ENCODE results near the gene SPDYE2B. TPM values are rescaled to one million over a fixed set of nuclear protein-coding genes. Genes with fewer than 3 reads are reported as not detected.
"Not testable (repeated sequence)": the region's sequence is repeated elsewhere in the genome, so short reads cannot be mapped to it uniquely, and the experiment has no call there.

The SPDYE2B gene
- total and polyA plus RNA-seq, 4 experiments from 2014 or later: not detected

GRCh38 chr7:102647813-102648212 lies 2.3 kb upstream of the SPDYE2B start:
- POLR2A ChIA-PET (ENCODE audit: partially characterized antibody); H3K9me3 Mint-ChIP-seq; H3K27ac Mint-ChIP-seq; intact Hi-C loops (cut with micrococcal nuclease); H3K9me3 ChIP-seq (ENCODE audit: control insufficient read depth in 1 of 2, low read length in 2 of 2); DNase-seq; H3K4me1 ChIP-seq (ENCODE audit: insufficient read depth, low read length); H3K4me1 Mint-ChIP-seq; H3K4me3 ChIP-seq (ENCODE audit: low read length in 2 of 2); H3K27ac ChIP-seq (ENCODE audit: low read depth, low read length); CTCF ChIA-PET (ENCODE audit: partially characterized antibody); H3K4me3 Mint-ChIP-seq; H3K27me3 Mint-ChIP-seq; H3K27me3 ChIP-seq (ENCODE audit: insufficient read depth, low read length); H3K36me3 Mint-ChIP-seq; H3K36me3 ChIP-seq (ENCODE audit: insufficient read depth, low read length): not testable (repeated sequence)

GRCh38 chr7:102664765-102665164 lies 14.6 kb downstream of the SPDYE2B start:
- CTCF ChIA-PET (ENCODE audit: partially characterized antibody); H3K27ac Mint-ChIP-seq; H3K9me3 ChIP-seq (ENCODE audit: control insufficient read depth in 1 of 2, low read length in 2 of 2); H3K4me1 ChIP-seq (ENCODE audit: insufficient read depth, low read length); POLR2A ChIA-PET (ENCODE audit: partially characterized antibody); H3K27ac ChIP-seq (ENCODE audit: low read depth, low read length); H3K27me3 ChIP-seq (ENCODE audit: insufficient read depth, low read length); H3K36me3 ChIP-seq (ENCODE audit: insufficient read depth, low read length); H3K4me1 Mint-ChIP-seq; DNase-seq; H3K4me3 ChIP-seq (ENCODE audit: low read length in 2 of 2); H3K27me3 Mint-ChIP-seq; H3K36me3 Mint-ChIP-seq; H3K9me3 Mint-ChIP-seq; intact Hi-C loops (cut with micrococcal nuclease); H3K4me3 Mint-ChIP-seq: not testable (repeated sequence)

- H3K27ac ChIP-seq (ENCODE audit: low read depth, low read length); H3K9me3 ChIP-seq (ENCODE audit: control insufficient read depth in 1 of 2, low read length in 2 of 2); H3K27ac Mint-ChIP-seq; H3K4me3 ChIP-seq (ENCODE audit: low read length in 2 of 2); DNase-seq; CTCF ChIA-PET (ENCODE audit: partially characterized antibody); H3K4me3 Mint-ChIP-seq; H3K4me1 Mint-ChIP-seq; H3K36me3 Mint-ChIP-seq; intact Hi-C loops (cut with micrococcal nuclease); POLR2A ChIA-PET (ENCODE audit: partially characterized antibody); H3K9me3 Mint-ChIP-seq; H3K36me3 ChIP-seq (ENCODE audit: insufficient read depth, low read length); H3K27me3 ChIP-seq (ENCODE audit: insufficient read depth, low read length); H3K27me3 Mint-ChIP-seq; H3K4me1 ChIP-seq (ENCODE audit: insufficient read depth, low read length): not testable (repeated sequence)
Measured at GRCh38 chr7:102666850-102667249, 16.7 kb downstream of the SPDYE2B start.

GRCh38 chr7:102667523-102667922 lies 17.4 kb downstream of the SPDYE2B start:
- CTCF ChIA-PET (ENCODE audit: partially characterized antibody); intact Hi-C loops (cut with micrococcal nuclease); H3K4me3 Mint-ChIP-seq; H3K4me1 ChIP-seq (ENCODE audit: insufficient read depth, low read length); H3K36me3 Mint-ChIP-seq; H3K4me1 Mint-ChIP-seq; POLR2A ChIA-PET (ENCODE audit: partially characterized antibody); H3K27me3 Mint-ChIP-seq; H3K27me3 ChIP-seq (ENCODE audit: insufficient read depth, low read length); DNase-seq; H3K36me3 ChIP-seq (ENCODE audit: insufficient read depth, low read length); H3K27ac ChIP-seq (ENCODE audit: low read depth, low read length); H3K9me3 ChIP-seq (ENCODE audit: control insufficient read depth in 1 of 2, low read length in 2 of 2); H3K27ac Mint-ChIP-seq; H3K9me3 Mint-ChIP-seq; H3K4me3 ChIP-seq (ENCODE audit: low read length in 2 of 2): not testable (repeated sequence)

GRCh38 chr7:102671166-102671955 lies 21.2 kb downstream of the SPDYE2B start, which contains the start of gene POLR2J2:
Gene POLR2J2 (minus strand): TSS chr7:102671663. CDS start chr7:102671601, 62 bp downstream.
- peak within 1 kb of the TSS in 4 of 8 donors; percentile 79 to 83 (median 81) for H3K4me3 Mint-ChIP-seq
- intact Hi-C loops (cut with micrococcal nuclease): not testable (repeated sequence)

GRCh38 chr7:102671956-102672307 lies 21.8 kb downstream of the SPDYE2B start:
- H3K27me3 ChIP-seq (ENCODE audit: insufficient read depth, low read length); intact Hi-C loops (cut with micrococcal nuclease); H3K4me1 Mint-ChIP-seq; H3K9me3 ChIP-seq (ENCODE audit: control insufficient read depth in 1 of 2, low read length in 2 of 2); H3K27me3 Mint-ChIP-seq; DNase-seq; H3K4me1 ChIP-seq (ENCODE audit: insufficient read depth, low read length); H3K27ac Mint-ChIP-seq; H3K4me3 ChIP-seq (ENCODE audit: low read length in 2 of 2); H3K36me3 Mint-ChIP-seq; H3K4me3 Mint-ChIP-seq; H3K36me3 ChIP-seq (ENCODE audit: insufficient read depth, low read length); H3K9me3 Mint-ChIP-seq; POLR2A ChIA-PET (ENCODE audit: partially characterized antibody); H3K27ac ChIP-seq (ENCODE audit: low read depth, low read length): not testable (repeated sequence)
- CTCF ChIA-PET (ENCODE audit: partially characterized antibody): interaction anchor here (0.6 kb wide), 1 partner anchor 688 kb away, joined by 3 read pairs; no protein-coding TSS in a partner anchor

More at GRCh38 chr7:102671166-102671955, 21.2 kb downstream of the SPDYE2B start, which contains the start of gene POLR2J2:
- CTCF ChIA-PET (ENCODE audit: partially characterized antibody): interaction anchor here (0.6 kb wide), 1 partner anchor 688 kb away, joined by 3 read pairs; no protein-coding TSS in a partner anchor
- POLR2A ChIA-PET (ENCODE audit: partially characterized antibody); H3K4me1 ChIP-seq (ENCODE audit: insufficient read depth, low read length); H3K36me3 ChIP-seq (ENCODE audit: insufficient read depth, low read length); H3K27me3 Mint-ChIP-seq; H3K36me3 Mint-ChIP-seq; H3K4me1 Mint-ChIP-seq; H3K27me3 ChIP-seq (ENCODE audit: insufficient read depth, low read length); H3K9me3 ChIP-seq (ENCODE audit: control insufficient read depth in 1 of 2, low read length in 2 of 2); H3K9me3 Mint-ChIP-seq; H3K4me3 ChIP-seq (ENCODE audit: low read length in 2 of 2): not testable (repeated sequence)
- peak within 1 kb of the TSS in 4 of 7 donors; percentile 72 to 87 (median 81) for H3K27ac Mint-ChIP-seq
- peak within 1 kb of the TSS; percentile 38 for H3K27ac ChIP-seq (ENCODE audit: low read depth, low read length)
- DNase-seq: peak in 4 of 5 donors; percentile 34 to 84 (median 82)

GRCh38 chr7:102673447-102674067 lies 23.4 kb downstream of the SPDYE2B start:
- H3K4me1 Mint-ChIP-seq; H3K4me3 ChIP-seq (ENCODE audit: low read length in 2 of 2); H3K27me3 ChIP-seq (ENCODE audit: insufficient read depth, low read length); H3K27ac Mint-ChIP-seq; DNase-seq; H3K36me3 ChIP-seq (ENCODE audit: insufficient read depth, low read length); H3K36me3 Mint-ChIP-seq; intact Hi-C loops (cut with micrococcal nuclease); H3K4me1 ChIP-seq (ENCODE audit: insufficient read depth, low read length); H3K4me3 Mint-ChIP-seq; H3K9me3 Mint-ChIP-seq; H3K27ac ChIP-seq (ENCODE audit: low read depth, low read length); POLR2A ChIA-PET (ENCODE audit: partially characterized antibody); H3K27me3 Mint-ChIP-seq; H3K9me3 ChIP-seq (ENCODE audit: control insufficient read depth in 1 of 2, low read length in 2 of 2); CTCF ChIA-PET (ENCODE audit: partially characterized antibody): not testable (repeated sequence)
